Measurements from ENCODE around the gene ORC6. TPM values are rescaled to one million over a fixed set of nuclear protein-coding genes. Genes with fewer than 3 reads are reported as not detected.

Gene ORC6
- total RNA-seq, 1 experiment from 2014 or later = 77.1 TPM

- DNase-seq = no peak
- Histone ChIP-seq H3K27ac (no peak overlapping the region), H3K4me1 (no peaks in the 10 kb centered on the region), H3K36me3 (no peaks in the 10 kb centered on the region), H3K27me3 (no peaks in the 10 kb centered on the region), H3K9me3 (replicated peaks) (no peaks in the 10 kb centered on the region), H3K4me3 (no peak overlapping the region)
These were observed 25.5 kb downstream of the ORC6 start for GRCh38 chr16:46714797-46715591.

DNA sequence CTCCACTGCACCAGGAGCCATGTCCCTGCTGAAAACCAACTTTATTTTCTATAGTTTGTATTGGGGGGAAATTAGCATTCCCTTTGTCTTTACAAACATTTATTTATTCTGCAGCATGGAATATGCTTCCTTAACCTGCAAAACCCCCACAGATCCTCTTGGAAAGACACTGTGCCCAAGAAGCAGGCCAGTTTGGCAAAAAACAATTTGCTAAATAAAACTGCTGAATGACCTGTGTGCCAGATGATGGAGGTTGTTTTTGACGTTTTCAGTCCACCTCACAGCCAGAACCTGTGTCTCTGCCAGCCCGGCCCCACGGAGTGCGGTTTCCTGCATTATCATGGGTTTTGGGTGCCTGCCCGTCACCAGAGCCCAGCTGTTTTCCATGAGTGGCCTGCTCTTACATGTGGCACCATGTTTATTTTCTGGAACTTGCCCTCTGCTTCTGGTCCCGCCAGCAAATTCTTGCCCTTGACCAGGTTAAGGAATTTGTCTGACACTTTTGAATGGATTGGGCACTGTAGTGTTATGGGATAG is 26.4 kb downstream of the ORC6 start:
- Histone ChIP-seq H3K36me3 (no peaks in the 10 kb centered on the region), H3K4me1 (no peaks in the 10 kb centered on the region), H3K27me3 (no peaks in the 10 kb centered on the region), H3K27ac (no peak overlapping the region), H3K9me3 (replicated peaks) (no peaks in the 10 kb centered on the region), H3K4me3 (no peak overlapping the region)
- DNase-seq = no peak

DNA sequence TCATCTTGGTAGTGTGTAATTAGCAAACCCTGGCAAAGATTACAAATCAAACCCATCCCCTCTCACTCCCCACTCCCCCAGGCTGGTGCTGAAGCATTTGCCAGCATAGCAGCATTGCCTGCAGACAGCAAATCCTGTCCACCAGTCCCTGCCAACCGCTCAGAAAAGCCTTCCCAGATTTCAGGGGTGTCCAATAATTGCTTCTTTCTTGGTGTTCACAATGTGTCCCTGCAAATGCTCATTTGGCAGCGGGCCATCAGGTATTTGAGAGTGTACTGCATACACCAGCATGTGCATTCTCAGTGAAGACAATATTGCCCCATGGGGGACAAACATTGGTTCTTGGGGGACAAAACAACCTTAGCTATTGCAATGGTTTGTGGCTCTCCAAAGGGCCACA is 28.2 kb downstream of the ORC6 start:
- no peak overlapping the region for H3K27ac ChIP-seq
- DNase-seq = no peak
- no peaks in the 10 kb centered on the region for H3K36me3 ChIP-seq
- H3K27me3 ChIP-seq = no peaks in the 10 kb centered on the region
- no peaks in the 10 kb centered on the region for H3K4me1 ChIP-seq
- no peaks in the 10 kb centered on the region for H3K9me3 ChIP-seq (replicated peaks)
- no peak overlapping the region for H3K4me3 ChIP-seq

DNA sequence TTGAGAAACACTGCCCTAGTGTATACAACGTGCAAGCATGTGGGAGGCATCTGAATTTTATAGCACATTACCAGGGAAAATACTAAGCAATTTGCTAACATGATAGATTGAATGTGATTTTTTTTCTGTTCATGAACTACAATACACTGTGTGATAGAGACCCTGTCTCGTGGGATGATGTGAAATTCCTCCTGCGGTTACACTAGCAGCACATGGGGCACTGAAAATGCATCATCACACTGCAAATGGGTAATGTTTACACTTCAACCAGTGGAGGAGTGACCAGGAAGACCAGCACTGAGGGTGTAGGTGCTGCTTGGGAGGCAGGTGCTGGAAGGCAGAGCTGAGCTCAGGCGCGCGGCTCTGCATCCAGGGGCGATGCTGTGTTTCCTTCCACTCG is 28.8 kb downstream of the ORC6 start:
- Histone ChIP-seq H3K4me1 (no peaks in the 10 kb centered on the region), H3K9me3 (replicated peaks) (no peaks in the 10 kb centered on the region), H3K27ac (no peak overlapping the region), H3K27me3 (no peaks in the 10 kb centered on the region), H3K4me3 (no peak overlapping the region), H3K36me3 (no peaks in the 10 kb centered on the region)
- no peak for DNase-seq

DNA sequence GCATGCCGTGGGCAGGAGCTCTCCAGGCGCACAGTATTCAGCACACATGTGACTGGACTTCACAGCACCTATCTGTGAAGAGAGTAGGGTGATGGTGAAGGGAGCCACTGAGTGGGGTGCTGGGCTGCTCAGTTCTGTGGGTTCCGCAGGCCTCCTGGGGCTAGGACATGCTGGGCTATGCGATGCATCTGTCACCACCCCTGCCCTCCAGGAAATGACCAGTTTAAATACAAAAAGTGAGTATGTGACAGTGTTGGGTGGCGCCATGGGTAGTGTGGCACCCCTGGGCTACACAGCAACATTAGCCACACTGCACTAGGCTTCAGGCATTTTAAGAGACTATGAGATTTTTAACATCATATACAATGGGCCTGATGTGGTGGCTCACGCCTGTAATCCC is 30.1 kb downstream of the ORC6 start:
- no peak for DNase-seq
- Histone ChIP-seq H3K4me1 (no peaks in the 10 kb centered on the region), H3K27me3 (no peaks in the 10 kb centered on the region), H3K36me3 (no peaks in the 10 kb centered on the region), H3K27ac (no peak overlapping the region), H3K4me3 (no peak overlapping the region), H3K9me3 (replicated peaks) (no peaks in the 10 kb centered on the region)

- no peaks in the 10 kb centered on the region for H3K36me3 ChIP-seq
- no peaks in the 10 kb centered on the region for H3K27me3 ChIP-seq
- no peak overlapping the region for H3K27ac ChIP-seq
- DNase-seq = no peak
- no peaks in the 10 kb centered on the region for H3K4me1 ChIP-seq
- H3K4me3 ChIP-seq = no peak overlapping the region
- no peaks in the 10 kb centered on the region; the same call in 1 of the 2 replicates for H3K9me3 ChIP-seq (replicated peaks)
These were observed 31.2 kb downstream of the ORC6 start for GRCh38 chr16:46720619-46721018.

GRCh38 chr16:46721885-46722284 is 32.4 kb downstream of the ORC6 start:
- Histone ChIP-seq H3K27me3 (no peaks in the 10 kb centered on the region), H3K9me3 (replicated peaks) (no peaks in the 10 kb centered on the region; the same call in 1 of the 2 replicates), H3K4me3 (no peak overlapping the region), H3K36me3 (no peaks in the 10 kb centered on the region), H3K4me1 (no peaks in the 10 kb centered on the region), H3K27ac (no peak overlapping the region)
- DNase-seq = peak in 1 of 2 experiments; percentile 29

DNA sequence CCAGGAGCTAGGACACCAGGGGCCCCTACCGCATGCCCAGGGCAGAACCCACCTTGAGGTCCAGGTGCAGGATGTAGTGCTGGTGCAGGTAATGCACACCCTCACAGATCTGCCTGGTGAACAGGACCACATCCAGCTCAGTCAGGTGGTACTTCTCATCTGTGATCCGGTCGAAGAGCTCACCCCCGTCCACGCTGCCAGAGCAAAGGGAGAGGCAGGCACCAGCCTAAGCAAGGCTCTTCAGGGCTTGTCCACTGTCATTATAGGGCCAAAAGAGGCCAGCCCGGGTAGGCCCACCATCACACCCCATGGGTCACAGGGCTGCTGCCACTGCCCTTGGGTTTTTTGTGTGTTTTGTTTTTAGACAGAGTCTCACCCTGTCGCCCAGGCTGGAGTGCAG is 37.7 kb downstream of the ORC6 start:
- H3K36me3 ChIP-seq = no peaks in the 10 kb centered on the region
- H3K9me3 ChIP-seq (replicated peaks) = no peaks in the 10 kb centered on the region; the same call in 1 of the 2 replicates
- no peaks in the 10 kb centered on the region for H3K27me3 ChIP-seq
- H3K4me3 ChIP-seq = no peak overlapping the region
- no peak for DNase-seq
- H3K27ac ChIP-seq = no peak overlapping the region
- H3K4me1 ChIP-seq = no peaks in the 10 kb centered on the region

- Histone ChIP-seq H3K4me3 (no peak overlapping the region), H3K36me3 (no peaks in the 10 kb centered on the region), H3K4me1 (no peaks in the 10 kb centered on the region), H3K27me3 (no peaks in the 10 kb centered on the region), H3K9me3 (replicated peaks) (no peaks in the 10 kb centered on the region; the same call in 1 of the 2 replicates), H3K27ac (no peak overlapping the region)
- no peak for DNase-seq
These were observed 38.2 kb downstream of the ORC6 start for GRCh38 chr16:46727630-46728029.

DNA sequence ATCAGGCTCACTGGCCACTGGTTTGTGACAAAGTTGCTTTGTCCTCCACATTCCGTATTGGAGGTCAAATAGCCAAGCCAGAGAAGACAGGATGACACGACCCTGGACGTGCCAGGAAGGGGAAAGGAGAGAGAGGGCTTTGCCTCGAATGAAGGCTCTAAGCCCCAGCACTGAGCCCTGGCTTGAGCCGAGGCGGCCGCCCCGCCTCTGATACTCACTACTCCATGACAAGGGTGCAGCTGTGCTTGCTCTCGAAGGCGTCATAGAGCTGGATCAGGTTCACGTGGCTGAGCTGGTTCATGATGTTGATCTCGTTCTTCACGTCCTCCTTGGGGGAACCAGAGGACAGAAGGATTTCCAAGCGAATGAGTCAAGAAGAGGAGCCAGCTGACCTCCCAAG is 39.3 kb downstream of the ORC6 start:
- Histone ChIP-seq H3K4me3 (no peak overlapping the region), H3K27me3 (no peaks in the 10 kb centered on the region), H3K27ac (no peak overlapping the region), H3K4me1 (no peaks in the 10 kb centered on the region), H3K36me3 (no peaks in the 10 kb centered on the region), H3K9me3 (replicated peaks) (no peaks in the 10 kb centered on the region; the same call in 1 of the 2 replicates)
- no peak for DNase-seq

- Histone ChIP-seq H3K36me3 (no peaks in the 10 kb centered on the region), H3K4me3 (no peak overlapping the region), H3K4me1 (no peaks in the 10 kb centered on the region), H3K9me3 (replicated peaks) (no peaks in the 10 kb centered on the region; the same call in 1 of the 2 replicates), H3K27me3 (no peaks in the 10 kb centered on the region), H3K27ac (no peak overlapping the region)
- DNase-seq = no peak
These were observed 40.0 kb downstream of the ORC6 start for GRCh38 chr16:46729326-46729995.

- Histone ChIP-seq H3K4me1 (no peaks in the 10 kb centered on the region), H3K9me3 (replicated peaks) (no peaks in the 10 kb centered on the region; the same call in 1 of the 2 replicates), H3K27me3 (no peaks in the 10 kb centered on the region), H3K4me3 (no peak overlapping the region), H3K27ac (no peak overlapping the region), H3K36me3 (no peaks in the 10 kb centered on the region)
- DNase-seq = no peak
These were observed 40.7 kb downstream of the ORC6 start for GRCh38 chr16:46730126-46730525.

- H3K27me3 ChIP-seq = no peaks in the 10 kb centered on the region
- no peaks in the 10 kb centered on the region for H3K9me3 ChIP-seq (replicated peaks)
- no peaks in the 10 kb centered on the region for H3K4me1 ChIP-seq
- no peak overlapping the region for H3K27ac ChIP-seq
- H3K4me3 ChIP-seq = no peak overlapping the region
- no peaks in the 10 kb centered on the region for H3K36me3 ChIP-seq
- no peak for DNase-seq
These were observed 41.6 kb downstream of the ORC6 start for GRCh38 chr16:46730801-46731690.

GRCh38 chr16:46731691-46732555 is 42.5 kb downstream of the ORC6 start:
- Histone ChIP-seq H3K4me3 (no peak overlapping the region), H3K36me3 (no peaks in the 10 kb centered on the region), H3K4me1 (no peaks in the 10 kb centered on the region; the same call in 1 of the 2 replicates), H3K27me3 (no peaks in the 10 kb centered on the region), H3K9me3 (replicated peaks) (no peaks in the 10 kb centered on the region), H3K27ac (no peak overlapping the region)
- DNase-seq = peak; percentile 41 to 54
